Ascending aorta (tissue), 2 donors: Measurements from ENCODE around the gene CORO7. TPM values are rescaled to one million over a fixed set of nuclear protein-coding genes. Genes with fewer than 3 reads are reported as not detected.
"Not testable (repeated sequence)": the region's sequence is repeated elsewhere in the genome, so short reads cannot be mapped to it uniquely, and the experiment has no call there.

ENCODE experiments used
- DNase-seq, 2 donors: peaks; one replicate each; pipeline ENCODE4 v3.0.0-alpha.2; 2019; ENCODE audit warnings: low spot score in 2 of 2
- H3K27ac ChIP-seq, 2 donors: fragments of 200-600 bp; sonication (generic); one replicate each; pipeline ENCODE4 v1.5.1; 2016 to 2017; ENCODE audit warnings: mild to moderate bottlenecking in 1 of 2
- H3K27me3 ChIP-seq: fragments of 200-600 bp; sonication (generic); one replicate; pipeline ENCODE4 v1.5.1; 2017
- H3K36me3 ChIP-seq, 2 donors: fragments of 200-600 bp; sonication (generic); one replicate each; pipeline ENCODE4 v1.5.1; 2016
- H3K4me1 ChIP-seq, 2 donors: fragments of 200-600 bp; sonication (generic); one replicate each; pipeline ENCODE4 v1.5.1; 2016 to 2017; ENCODE audit warnings: mild to moderate bottlenecking in 1 of 2
- H3K4me3 ChIP-seq, 2 donors: fragments of 200-600 bp; sonication (generic); one replicate each; pipeline ENCODE4 v1.5.1; 2016 to 2017; ENCODE audit warnings: mild to moderate bottlenecking in 1 of 2
- H3K9me3 ChIP-seq, 2 donors: fragments of 200-600 bp; sonication (generic); one replicate each; pipeline ENCODE4 v1.5.1; 2016
- intact Hi-C: fragments of 100-400 bp; cut with DNase I; formaldehyde crosslinking; loops from one replicate; pipeline ENCODE4 v1.15.1; 2023
- total RNA-seq: library from RNA; depleted of rRNA; stranded (reverse); fragments of >200 nt; gene quantifications from one replicate; pipeline ENCODE4 v1.1.0, GENCODE V29; 2016
- TF ChIP-seq, protein P1 (sequence below), 3 experiments: fragments of 200-600 bp in 2 of 3; fragments of 450-650 bp in 1 of 3; sonication (generic) in 2 of 3; IDR thresholded peaks; one replicate each; pipeline ENCODE4 v1.5.1; 2016 to 2019; ENCODE audit warnings: antibody characterized with exemption in 3 of 3, mild to moderate bottlenecking in 1 of 3, moderate library complexity in 1 of 3

CORO7 gene
- total RNA-seq, 1 donor from 2014 or later: 41.9 TPM

DNA sequence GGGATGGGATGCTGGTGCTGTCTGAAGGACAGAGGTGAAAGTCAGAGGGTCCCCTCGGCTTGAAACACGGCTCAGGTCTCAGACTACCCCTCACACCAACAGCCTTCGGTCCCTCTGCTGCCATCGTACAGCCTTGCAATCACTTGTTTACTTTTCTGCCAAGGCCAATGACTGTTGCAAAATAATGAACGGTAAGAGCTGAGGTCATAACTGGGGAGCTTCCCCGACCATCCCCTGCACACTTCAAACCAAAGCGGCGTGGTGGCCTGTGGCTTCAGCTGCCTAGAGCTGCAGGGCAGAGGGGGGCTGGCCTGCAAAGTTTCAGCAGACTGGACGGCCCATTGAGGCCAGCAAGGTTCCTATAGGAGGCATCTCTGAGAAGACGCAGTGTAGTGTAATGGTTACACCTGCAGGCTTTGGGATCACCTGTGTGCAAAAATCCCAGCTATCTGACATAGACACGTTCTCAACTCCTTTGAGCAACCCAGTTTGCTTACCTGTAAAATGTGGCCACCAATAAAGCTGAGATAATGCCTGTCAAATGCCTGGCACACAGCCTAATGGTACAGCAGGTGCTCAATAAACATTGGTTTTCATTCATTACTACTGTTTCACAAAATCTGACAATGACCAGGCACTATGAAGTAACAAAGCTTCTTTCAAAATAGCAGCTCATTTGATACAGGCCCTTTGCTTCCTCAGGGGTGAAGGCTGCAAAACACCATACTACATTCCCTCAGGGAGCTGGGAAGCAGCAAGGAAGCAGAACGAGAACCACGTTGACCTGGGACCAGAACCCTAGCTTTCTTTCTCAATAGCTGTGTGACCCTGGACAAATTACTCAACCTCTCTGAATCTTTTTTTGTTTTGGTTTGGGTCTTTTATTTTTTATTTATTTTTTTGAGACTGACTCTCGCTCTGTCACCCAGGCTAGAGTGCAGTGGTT lies 70.3 kb downstream of the CORO7 start:
- Histone ChIP-seq H3K4me3 (no peak overlapping the region), H3K27me3 (no peaks in the 10 kb centered on the region), H3K36me3 (peaks cover 0 to 7% of the 10 kb centered on the region in 2 donors), H3K9me3 (no peaks in the 10 kb centered on the region), H3K4me1 (peaks cover 0 to 11% of the 10 kb centered on the region in 2 donors), H3K27ac (no peak overlapping the region)
- DNase-seq: no peak
- intact Hi-C loops: no loop called here
- TF ChIP-seq, protein P1, sequence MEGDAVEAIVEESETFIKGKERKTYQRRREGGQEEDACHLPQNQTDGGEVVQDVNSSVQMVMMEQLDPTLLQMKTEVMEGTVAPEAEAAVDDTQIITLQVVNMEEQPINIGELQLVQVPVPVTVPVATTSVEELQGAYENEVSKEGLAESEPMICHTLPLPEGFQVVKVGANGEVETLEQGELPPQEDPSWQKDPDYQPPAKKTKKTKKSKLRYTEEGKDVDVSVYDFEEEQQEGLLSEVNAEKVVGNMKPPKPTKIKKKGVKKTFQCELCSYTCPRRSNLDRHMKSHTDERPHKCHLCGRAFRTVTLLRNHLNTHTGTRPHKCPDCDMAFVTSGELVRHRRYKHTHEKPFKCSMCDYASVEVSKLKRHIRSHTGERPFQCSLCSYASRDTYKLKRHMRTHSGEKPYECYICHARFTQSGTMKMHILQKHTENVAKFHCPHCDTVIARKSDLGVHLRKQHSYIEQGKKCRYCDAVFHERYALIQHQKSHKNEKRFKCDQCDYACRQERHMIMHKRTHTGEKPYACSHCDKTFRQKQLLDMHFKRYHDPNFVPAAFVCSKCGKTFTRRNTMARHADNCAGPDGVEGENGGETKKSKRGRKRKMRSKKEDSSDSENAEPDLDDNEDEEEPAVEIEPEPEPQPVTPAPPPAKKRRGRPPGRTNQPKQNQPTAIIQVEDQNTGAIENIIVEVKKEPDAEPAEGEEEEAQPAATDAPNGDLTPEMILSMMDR (IDR thresholded peaks at IDR 0.05): no peak

DNA sequence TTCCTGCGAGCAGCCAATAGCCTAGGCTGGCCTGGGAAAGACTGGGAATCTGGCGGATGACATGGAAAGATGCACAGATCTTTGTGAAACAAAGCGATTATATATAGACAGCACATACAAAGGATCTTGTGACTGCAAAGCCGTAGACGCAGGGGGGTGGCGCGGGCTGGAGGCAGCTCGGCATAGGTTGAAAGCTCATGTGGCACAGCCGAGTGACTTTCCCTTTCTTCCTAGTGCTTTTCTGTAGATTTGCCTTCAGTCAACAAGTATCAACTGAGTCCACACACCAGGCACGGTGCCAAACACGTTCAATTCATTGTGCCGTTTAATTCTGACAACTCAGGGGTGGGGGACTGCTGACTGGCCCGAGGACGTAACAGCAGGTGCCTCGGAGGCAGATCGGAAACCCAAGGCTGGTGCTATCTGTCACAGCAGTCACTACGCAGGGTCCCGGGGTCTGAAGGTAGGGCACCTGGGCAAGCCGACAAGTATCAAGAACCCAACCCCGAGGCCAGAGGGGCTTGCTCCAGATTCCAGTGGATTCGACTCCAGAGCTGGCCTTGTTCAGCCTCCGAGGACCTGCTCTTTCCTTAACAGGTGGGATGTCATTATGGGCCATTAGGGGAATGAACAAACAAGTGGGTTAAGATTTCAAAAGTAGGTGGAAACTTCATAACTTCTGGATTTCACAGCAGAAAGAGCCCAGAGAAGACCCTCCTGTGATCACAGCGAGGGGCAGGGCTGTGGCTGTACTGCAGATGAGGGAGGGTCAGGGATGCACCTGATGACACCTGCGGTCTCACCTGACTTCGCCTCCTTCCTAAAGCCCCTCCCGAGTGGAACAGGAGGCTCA lies 71.2 kb downstream of the CORO7 start:
- peaks cover 0 to 14% of the 10 kb centered on the region in 2 donors for H3K36me3 ChIP-seq
- H3K4me3 ChIP-seq: no peak overlapping the region
- no peaks in the 10 kb centered on the region for H3K9me3 ChIP-seq
- intact Hi-C loops: no loop called here
- peaks cover 0 to 7% of the 10 kb centered on the region in 2 donors for H3K4me1 ChIP-seq
- H3K27me3 ChIP-seq: no peaks in the 10 kb centered on the region
- no peak for DNase-seq
- TF ChIP-seq, protein P1 (IDR thresholded peaks at IDR 0.05): no peak
- no peak overlapping the region for H3K27ac ChIP-seq

DNA sequence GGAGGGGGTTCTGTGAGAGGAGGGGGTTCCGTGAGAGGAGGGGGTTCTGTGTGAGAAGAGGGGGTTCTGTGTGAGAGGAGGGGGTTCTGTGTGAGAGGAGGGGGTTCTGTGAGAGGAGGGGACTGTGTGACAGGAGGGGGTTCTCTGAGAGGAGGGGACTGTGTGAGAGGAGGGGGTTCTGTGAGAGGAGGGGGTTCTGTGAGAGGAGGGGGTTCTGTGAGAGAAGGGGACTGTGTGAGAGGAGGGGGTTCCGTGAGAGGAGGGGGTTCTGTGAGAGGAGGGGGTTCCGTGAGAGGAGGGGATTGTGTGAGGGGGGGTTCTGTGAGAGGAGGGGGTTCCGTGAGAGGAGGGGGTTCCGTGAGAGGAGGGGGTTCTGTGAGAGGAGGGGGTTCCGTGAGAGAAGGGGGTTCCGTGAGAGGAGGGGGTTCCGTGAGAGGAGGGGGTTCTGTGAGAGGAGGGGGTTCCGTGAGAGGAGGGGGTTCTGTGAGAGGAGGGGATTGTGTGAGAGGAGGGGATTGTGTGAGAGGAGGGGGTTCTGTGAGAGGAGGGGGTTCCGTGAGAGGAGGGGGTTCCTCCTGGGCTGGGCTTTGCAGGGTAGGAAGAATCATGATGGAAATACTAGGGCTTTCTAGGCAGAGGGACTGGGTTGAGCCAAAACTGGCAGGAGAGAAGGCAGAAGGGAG lies 72.0 kb downstream of the CORO7 start:
- peaks cover 0 to 13% of the 10 kb centered on the region in 2 donors for H3K4me1 ChIP-seq
- H3K27ac ChIP-seq, DNase-seq, H3K4me3 ChIP-seq, intact Hi-C loops, H3K27me3 ChIP-seq, H3K9me3 ChIP-seq: not testable (repeated sequence)
- peaks cover 0 to 20% of the 10 kb centered on the region in 2 donors for H3K36me3 ChIP-seq

DNA sequence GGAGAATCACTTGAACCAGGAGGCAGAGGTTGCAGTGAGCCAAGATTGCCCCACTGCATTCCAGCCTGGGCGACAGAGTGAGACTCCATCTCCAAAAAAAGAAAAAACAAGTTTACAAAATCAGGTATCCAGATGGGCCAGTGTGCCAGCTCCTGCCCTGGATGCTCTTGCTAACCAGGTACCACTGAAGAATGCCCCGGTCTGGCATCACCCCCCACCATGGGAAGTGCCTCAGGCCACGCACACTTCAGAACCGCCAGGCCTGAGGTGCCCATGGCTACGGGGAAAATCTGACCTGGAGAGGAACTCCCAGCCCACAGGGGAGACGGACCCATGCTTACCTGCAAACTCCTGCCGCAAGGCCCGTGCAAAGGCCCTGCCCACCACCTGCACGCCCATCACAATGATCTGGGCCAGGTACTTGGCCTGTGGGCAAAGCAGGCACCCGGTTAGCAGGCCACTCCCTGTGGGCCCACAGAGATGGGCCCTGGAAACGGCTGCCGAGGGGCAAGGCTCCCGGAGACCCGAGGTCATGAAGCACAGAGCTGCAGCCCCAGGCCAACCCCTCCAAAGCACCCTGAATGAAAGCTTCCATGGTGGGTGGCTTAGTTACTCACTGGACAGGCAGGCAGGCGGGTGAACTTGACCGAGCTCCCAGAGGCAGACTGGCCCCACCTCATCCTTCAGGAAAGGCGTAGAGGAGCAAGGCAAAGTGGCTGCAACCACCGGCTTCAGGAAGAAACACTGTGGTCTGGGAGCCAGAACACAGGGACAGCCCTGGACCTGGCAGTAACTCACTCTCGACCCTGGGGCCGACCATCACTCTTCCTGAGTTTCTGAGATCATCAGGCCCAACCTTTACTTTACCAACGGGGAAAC lies 73.3 kb downstream of the CORO7 start:
- Histone ChIP-seq H3K4me3 (no peak overlapping the region), H3K27ac (no peak overlapping the region), H3K4me1 (peaks cover 0 to 6% of the 10 kb centered on the region in 2 donors), H3K9me3 (no peaks in the 10 kb centered on the region), H3K36me3 (peaks cover 11 to 25% of the 10 kb centered on the region in 2 donors), H3K27me3 (no peaks in the 10 kb centered on the region)
- DNase-seq: no peak
- TF ChIP-seq, protein P1 (IDR thresholded peaks at IDR 0.05): no peak
- intact Hi-C loops: no loop called here

DNA sequence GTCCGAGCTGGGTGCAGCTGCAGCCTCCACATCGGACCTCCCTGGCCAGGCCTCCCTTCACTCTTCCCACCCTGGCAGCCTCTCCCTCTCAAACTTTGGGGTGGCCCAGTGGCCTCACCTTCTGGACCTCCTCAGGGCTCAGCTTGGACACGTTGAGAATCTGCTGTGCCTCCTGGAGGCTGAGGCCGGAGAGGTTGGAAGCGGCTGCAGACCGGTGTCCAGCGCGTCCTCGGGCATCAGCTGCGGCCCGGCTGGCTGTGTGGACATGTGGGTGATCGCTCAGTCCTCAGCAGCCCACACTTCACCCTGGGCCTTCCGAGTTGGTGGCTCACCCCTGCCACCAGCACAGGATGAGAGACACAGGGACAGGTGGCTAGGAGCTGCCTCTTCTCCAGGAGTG lies 75.1 kb downstream of the CORO7 start:
- no peak for DNase-seq
- no peak overlapping the region for H3K4me3 ChIP-seq
- H3K36me3 ChIP-seq: peaks cover 30 to 42% of the 10 kb centered on the region in 2 donors
- no peaks in the 10 kb centered on the region for H3K27me3 ChIP-seq
- TF ChIP-seq, protein P1 (IDR thresholded peaks at IDR 0.05): no peak
- intact Hi-C loops: no loop called here
- H3K27ac ChIP-seq: no peak overlapping the region
- H3K9me3 ChIP-seq: no peaks in the 10 kb centered on the region
- H3K4me1 ChIP-seq: peaks cover 0 to 6% of the 10 kb centered on the region in 2 donors
